Ecto neural progenitor cell (in vitro differentiated cells): ENCODE results near the gene ACE.
A peak's percentile ranks its signal among the peaks of the same experiment; 100 is the strongest.

Source experiments
- DNase-seq: peaks from one replicate; pipeline ENCODE4 v3.0.0-alpha.2; 2018; ENCODE audit warnings: low spot score

ACE gene

DNA sequence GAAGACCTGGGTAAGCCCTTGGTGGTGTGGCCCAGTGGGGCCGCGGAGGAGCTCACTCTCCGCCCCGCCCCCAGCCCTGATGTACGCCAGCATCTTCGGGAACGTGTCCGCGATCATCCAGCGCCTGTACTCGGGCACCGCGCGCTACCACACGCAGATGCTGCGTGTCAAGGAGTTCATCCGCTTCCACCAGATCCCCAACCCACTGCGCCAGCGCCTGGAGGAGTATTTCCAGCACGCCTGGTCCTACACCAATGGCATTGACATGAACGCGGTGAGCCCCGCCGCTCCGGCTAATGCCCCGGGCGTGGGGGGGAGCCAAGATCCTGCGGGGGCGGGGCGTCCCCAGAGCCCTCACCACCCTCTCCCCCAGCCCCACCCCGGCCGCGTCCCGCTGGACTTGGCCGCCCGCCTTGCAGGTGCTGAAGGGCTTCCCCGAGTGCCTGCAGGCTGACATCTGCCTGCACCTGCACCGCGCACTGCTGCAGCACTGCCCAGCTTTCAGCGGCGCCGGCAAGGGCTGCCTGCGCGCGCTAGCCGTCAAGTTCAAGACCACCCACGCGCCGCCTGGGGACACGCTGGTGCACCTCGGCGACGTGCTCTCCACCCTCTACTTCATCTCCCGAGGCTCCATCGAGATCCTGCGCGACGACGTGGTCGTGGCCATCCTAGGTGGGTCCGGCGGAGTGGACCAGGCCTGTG lies 61.3 kb downstream of the ACE start:
- no peak for DNase-seq

DNA sequence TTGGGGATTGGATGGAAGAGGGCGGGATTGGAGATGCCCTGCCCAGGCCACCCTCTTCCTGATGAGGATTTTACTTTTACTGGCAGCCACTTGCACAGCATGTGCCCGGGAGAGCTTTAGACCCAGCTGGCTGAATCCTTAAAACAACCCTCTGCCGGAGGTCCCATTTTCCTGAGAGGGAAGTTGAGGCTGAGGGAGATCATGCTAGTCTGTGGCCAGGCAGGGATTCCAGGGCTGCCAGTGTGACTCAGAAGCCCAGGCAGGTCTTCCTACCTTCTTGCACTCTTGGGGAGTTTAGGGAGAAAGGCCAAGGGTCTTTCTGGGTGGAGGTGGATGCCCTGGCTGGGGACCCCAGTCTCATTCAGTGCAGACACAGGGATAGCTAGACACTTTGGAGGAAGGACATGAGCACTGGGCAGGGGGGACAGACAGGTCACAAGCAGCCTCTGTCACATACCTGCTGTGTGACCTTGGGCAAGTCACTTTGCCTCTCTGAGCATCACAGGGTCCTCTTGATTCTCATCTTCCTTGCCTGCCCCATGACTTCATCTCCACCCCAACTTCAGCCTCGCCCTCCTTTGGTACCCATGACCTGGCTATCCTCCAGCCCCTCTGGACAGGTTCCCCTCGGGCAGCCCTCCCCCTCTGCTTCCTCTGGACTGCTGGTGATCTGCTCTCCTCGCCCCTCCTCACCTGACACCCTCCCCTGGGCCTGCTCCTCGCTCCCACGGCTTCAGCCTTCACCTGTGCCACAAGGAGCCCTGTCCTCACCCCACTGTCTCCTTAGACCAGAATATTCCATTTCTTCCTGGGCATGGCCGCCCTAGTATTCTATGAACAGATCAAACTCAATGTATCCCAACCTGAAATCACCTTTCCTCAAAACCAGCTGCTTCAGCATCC lies 62.1 kb downstream of the ACE start:
- DNase-seq = no peak

DNA sequence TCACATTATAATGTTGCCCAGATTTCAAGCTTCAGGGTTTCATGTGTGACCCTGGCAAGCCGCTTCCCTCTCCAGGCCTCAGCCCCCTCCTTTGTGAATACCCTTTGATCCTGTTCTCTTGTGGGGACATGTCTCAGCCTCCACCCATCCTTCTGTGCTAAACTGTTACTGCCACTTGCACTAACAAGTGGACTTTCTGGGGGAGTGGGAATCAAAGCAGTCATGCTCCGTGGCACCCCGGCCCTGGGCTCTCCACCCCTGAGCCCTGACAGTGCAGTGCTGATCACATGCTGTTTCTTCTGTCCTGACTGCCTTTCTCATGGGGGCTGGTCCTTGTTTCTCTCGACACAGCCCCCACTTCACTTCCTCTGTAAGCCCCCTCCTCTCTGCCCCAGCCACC lies 63.7 kb downstream of the ACE start:
- no peak for DNase-seq

DNA sequence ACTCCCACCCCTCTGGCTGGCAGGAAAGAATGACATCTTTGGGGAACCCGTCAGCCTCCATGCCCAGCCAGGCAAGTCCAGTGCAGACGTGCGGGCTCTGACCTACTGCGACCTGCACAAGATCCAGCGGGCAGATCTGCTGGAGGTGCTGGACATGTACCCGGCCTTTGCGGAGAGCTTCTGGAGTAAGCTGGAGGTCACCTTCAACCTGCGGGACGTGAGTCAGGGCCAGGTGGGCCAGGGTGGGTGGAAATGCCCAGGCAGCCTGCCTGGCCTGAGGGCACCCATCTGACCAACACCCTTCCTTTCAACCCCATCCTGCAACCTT lies 65.3 kb downstream of the ACE start:
- no peak for DNase-seq

DNA sequence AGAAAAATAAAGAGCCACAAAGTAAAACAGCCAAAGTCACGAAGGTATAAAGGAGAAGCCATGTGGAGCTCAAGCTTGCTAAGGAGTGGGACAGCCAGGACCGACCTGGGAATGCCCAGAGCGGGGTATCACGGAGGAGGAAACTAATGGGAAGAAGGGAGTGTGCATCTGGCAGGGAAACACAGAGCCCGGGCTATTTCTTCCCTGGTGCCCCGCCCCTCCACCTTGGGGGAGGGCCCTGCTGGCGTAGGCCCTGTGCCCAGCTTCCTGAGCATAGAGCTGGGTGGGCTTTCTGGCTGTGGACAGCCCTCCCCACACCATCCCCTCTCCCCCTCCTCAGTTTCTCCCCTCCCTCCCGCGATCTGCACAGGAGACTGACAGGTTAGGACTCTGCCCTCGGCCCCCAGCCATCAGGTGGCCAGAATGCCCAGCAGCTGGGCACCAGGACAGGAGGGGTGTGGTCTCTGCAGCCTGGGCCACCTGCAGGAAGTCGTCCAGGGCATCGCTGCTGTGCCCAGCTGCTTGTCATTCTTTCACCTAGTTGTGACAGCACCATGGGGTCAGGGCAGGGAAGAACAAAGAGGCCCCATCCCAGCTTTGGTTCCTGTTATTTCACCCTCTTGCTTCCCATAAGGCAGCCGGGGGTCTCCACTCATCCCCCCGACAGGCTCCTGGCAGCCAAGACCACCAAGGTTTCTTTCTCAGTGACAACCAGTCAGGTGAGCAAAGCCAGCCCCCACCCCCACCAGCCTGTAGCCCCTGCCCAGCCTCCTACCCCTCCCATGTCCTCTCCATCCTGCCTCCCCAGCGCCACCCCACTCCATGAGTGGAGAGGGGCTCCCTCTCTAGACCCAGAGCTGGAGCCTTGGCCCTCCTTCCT lies 66.3 kb downstream of the ACE start:
- peak; percentile 45 for DNase-seq

- DNase-seq = peak; percentile 48
Observed at GRCh38 chr17:63543822-63544420, 67.1 kb downstream of the ACE start.

DNA sequence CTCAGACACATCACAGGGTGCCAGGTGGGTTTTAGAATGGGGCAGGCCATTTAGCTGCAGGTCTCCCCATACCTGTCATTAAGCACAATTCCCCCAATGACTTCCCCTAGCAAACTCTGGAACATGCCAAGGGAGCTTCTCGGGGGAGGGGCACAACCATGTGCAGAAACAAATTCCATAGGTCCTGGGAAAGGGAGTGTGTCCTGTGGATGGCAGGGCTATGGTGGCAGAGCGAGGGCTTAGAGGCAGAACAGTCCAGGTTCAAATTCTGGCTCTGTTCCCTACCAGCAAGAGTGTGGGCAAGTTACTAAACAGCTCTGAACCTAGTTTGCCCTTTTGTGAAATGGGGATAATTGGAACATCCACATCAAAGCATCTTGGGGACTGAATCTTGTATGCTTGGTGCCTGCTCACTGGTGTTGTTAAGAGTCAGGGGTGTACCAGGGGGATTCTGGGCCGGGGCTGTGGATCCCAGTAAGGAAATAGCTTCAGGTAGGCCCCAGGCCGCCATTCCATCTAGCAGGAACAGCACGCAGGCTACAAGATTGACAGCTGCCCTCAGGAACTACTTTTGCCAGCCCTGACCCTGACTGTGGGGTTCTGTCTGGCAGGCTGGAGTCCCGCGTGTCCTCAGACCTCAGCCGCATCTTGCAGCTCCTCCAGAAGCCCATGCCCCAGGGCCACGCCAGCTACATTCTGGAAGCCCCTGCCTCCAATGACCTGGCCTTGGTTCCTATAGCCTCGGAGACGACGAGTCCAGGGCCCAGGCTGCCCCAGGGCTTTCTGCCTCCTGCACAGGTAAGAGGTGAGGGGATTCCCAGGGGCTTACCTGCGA lies 67.8 kb downstream of the ACE start:
- DNase-seq = peak; percentile 46

DNA sequence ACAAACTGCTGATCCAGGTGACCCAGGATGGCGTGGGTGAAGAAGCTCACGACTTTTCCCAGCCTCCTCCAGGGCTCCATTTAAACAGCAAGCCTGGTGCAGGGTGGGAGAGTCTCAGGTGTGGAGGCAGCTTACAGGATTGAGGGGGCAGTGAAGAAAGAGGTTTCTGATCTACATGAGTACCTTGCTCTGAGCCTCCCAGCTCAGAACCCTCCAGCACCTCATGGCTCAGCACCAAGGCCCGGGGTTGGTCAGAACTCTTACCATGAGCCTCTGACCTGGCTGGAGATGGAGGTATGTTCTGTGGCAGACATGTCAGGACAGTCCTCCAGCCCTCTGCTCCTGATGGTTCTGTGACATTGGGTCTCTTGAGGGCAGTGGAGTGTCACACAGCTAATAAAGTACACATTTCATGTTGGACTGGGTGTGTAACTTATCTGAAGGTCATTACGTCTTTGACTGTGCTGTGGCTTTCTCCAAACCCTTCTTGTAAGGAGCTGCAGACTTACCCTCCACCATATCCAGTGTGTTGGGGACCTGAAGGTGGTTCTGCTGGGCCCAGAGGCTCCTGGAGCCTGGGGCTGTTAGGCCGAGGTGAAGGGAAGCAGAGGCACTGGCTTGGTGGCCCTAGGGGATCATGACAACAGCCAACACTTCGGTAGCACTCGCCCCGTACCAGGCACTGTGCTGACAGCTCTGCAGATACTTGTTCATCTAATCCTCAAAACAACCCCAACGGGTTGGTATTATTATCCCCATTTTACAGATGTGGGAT lies 69.6 kb downstream of the ACE start:
- peak; percentile 43 for DNase-seq

GRCh38 chr17:63547083-63547523 lies 70.2 kb downstream of the ACE start:
- no peak for DNase-seq
